ENCODE data around the gene PIMREG. TPM values are rescaled to one million over a fixed set of nuclear protein-coding genes. Genes with fewer than 3 reads are reported as not detected.

The PIMREG gene
- total RNA-seq: 16.3 and 32.2 TPM in 2 replicates

GRCh38 chr17:6443692-6444570 lies at the start of gene PIMREG:
TSS of gene PIMREG (plus strand) at chr17:6444455. CDS start at chr17:6445111, 656 bp downstream.

GRCh38 chr17:6435051-6435450 lies 9.2 kb upstream of the PIMREG start, which contains the start of gene AIPL1:
TSS of gene AIPL1 (minus strand) at chr17:6435121. CDS start at chr17:6435104, 17 bp downstream.

Other genes with a start within 250 kb of the PIMREG start
- gene AIPL1, start 9.3 kb upstream of the PIMREG start, total RNA-seq: not detected in 2 replicates
- 0.13 and 0.16 TPM in 2 replicates for gene PITPNM3, start 112.1 kb downstream of the PIMREG start, total RNA-seq
- gene KIAA0753, start 196.3 kb downstream of the PIMREG start, total RNA-seq: 8.9 and 11.8 TPM in 2 replicates
- gene TXNDC17, start 196.6 kb downstream of the PIMREG start, total RNA-seq: 47.5 and 77.1 TPM in 2 replicates
- gene MED31, start 207.2 kb downstream of the PIMREG start, total RNA-seq: 7.8 and 10.6 TPM in 2 replicates
- 0.16 and 0.31 TPM in 2 replicates for gene C17orf100, start 207.3 kb downstream of the PIMREG start, total RNA-seq

All from bladder microvascular endothelial cell (primary cell).